ENCODE results near the gene UACA.

- no peak for TF ChIP-seq CTCF (conservative IDR thresholded peaks at IDR 0.05; ENCODE audit: low read depth in 2 of 2)
- no peak for TF ChIP-seq EZH2phosphoT487 (IDR thresholded peaks at IDR 0.05; ENCODE audit: unreplicated experiment)
- TF ChIP-seq POLR2AphosphoS5 (IDR thresholded peaks at IDR 0.05; ENCODE audit: low read depth): no peak
- no peak for TF ChIP-seq REST (IDR thresholded peaks at IDR 0.05; ENCODE audit: unreplicated experiment)
- no peak for TF ChIP-seq CREB1 (CRISPR knock-in tag; IDR thresholded peaks at IDR 0.05; ENCODE audit: low read depth)
Observed at GRCh38 chr15:70757627-70758026, 5.7 kb downstream of the UACA start.

Measured in GM23338 (cell line).